ENCODE data around the gene GLT6D1. TPM values are rescaled to one million over a fixed set of nuclear protein-coding genes. Genes with fewer than 3 reads are reported as not detected.

The GLT6D1 gene
- total RNA-seq, 1 experiment from 2014 or later, result not detected

GRCh38 chr9:135608999-135609317 is 30.4 kb downstream of the GLT6D1 start:
- TF ChIP-seq, protein P1, sequence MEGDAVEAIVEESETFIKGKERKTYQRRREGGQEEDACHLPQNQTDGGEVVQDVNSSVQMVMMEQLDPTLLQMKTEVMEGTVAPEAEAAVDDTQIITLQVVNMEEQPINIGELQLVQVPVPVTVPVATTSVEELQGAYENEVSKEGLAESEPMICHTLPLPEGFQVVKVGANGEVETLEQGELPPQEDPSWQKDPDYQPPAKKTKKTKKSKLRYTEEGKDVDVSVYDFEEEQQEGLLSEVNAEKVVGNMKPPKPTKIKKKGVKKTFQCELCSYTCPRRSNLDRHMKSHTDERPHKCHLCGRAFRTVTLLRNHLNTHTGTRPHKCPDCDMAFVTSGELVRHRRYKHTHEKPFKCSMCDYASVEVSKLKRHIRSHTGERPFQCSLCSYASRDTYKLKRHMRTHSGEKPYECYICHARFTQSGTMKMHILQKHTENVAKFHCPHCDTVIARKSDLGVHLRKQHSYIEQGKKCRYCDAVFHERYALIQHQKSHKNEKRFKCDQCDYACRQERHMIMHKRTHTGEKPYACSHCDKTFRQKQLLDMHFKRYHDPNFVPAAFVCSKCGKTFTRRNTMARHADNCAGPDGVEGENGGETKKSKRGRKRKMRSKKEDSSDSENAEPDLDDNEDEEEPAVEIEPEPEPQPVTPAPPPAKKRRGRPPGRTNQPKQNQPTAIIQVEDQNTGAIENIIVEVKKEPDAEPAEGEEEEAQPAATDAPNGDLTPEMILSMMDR (IDR thresholded peaks at IDR 0.05; ENCODE audit: unreplicated experiment), result no peak
- CTCF ChIA-PET, result interaction anchor here (0.9 kb wide), 1 partner anchor 57 kb away, joined by 5 read pairs; no protein-coding TSS in a partner anchor
- DNase-seq, result no peak
- Mint-ChIP-seq H3K36me3 (ENCODE audit: insufficient read depth, unreplicated experiment) (no peaks in the 10 kb centered on the region), H3K4me3 (ENCODE audit: low read depth, unreplicated experiment) (no peak overlapping the region), H3K27ac (ENCODE audit: unreplicated experiment) (no peak overlapping the region), H3K27me3 (ENCODE audit: unreplicated experiment) (peaks cover 49% of the 10 kb centered on the region), H3K4me1 (ENCODE audit: low read depth, unreplicated experiment) (no peaks in the 10 kb centered on the region), H3K9me3 (ENCODE audit: low read depth, unreplicated experiment) (no peaks in the 10 kb centered on the region)
- intact Hi-C loops (cut with micrococcal nuclease; ENCODE audit: unreplicated experiment), result no loop called here
- no TSS peak for BruUV-seq (replicated peaks)

- peaks cover 44% of the 10 kb centered on the region for H3K27me3 Mint-ChIP-seq (ENCODE audit: unreplicated experiment)
- intact Hi-C loops (cut with micrococcal nuclease; ENCODE audit: unreplicated experiment), result no loop called here
- TF ChIP-seq, protein P1 (IDR thresholded peaks at IDR 0.05; ENCODE audit: unreplicated experiment), result no peak
- H3K4me1 Mint-ChIP-seq (ENCODE audit: low read depth, unreplicated experiment), result no peaks in the 10 kb centered on the region
- CTCF ChIA-PET, result no interaction called here
- no peak overlapping the region for H3K4me3 Mint-ChIP-seq (ENCODE audit: low read depth, unreplicated experiment)
- no peaks in the 10 kb centered on the region for H3K36me3 Mint-ChIP-seq (ENCODE audit: insufficient read depth, unreplicated experiment)
- no peak overlapping the region for H3K27ac Mint-ChIP-seq (ENCODE audit: unreplicated experiment)
- no peaks in the 10 kb centered on the region for H3K9me3 Mint-ChIP-seq (ENCODE audit: low read depth, unreplicated experiment)
- DNase-seq, result no peak
- no TSS peak for BruUV-seq (replicated peaks)
Observed at GRCh38 chr9:135608294-135608998, 30.9 kb downstream of the GLT6D1 start.

DNA sequence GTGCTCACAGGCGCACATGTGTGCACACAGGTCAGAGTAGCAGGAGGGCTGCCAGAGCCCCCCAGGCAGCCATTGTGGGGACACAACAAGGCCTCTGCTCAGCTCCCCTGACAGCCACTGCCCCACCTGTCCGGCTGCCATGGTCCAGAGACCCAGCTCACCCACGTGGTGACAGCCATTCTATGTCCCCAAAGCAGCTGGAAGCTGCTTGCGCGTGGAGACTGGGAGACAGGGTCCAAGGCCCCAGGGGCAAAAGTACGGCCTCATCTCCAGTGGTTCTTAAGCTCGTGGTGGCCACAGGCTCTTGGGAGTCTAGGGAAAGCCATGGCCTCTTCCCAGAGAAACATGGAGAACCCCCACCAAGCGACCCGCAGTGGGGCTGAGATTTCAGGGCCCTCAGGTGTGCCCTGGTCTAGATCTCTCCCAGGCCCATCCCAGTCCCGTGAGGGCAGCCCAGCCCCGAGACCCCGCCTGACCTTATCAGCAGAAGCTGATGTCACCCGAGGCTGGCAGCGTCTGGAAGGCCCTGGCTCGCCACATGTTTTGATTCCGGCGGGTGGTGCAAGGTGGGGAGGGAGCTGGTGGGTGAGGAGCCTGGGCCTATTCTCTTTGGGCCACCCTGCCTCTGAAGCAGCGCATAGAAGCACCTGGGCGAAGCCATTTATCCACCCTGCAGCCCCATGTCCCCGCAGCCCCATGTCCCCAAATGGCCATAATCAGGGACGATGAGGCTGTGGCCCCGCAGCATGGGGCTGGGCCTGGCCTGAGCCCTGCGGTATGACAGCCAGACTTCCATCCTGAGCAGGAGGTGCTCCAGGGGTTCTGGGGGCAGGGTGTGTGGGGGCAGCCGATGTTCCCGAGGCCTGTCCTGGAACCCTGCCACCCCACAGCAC is 31.7 kb downstream of the GLT6D1 start:
- BruUV-seq (replicated peaks), result no TSS peak
- H3K4me1 Mint-ChIP-seq (ENCODE audit: low read depth, unreplicated experiment), result no peaks in the 10 kb centered on the region
- intact Hi-C loops (cut with micrococcal nuclease; ENCODE audit: unreplicated experiment), result no loop called here
- TF ChIP-seq, protein P1 (IDR thresholded peaks at IDR 0.05; ENCODE audit: unreplicated experiment), result no peak
- H3K9me3 Mint-ChIP-seq (ENCODE audit: low read depth, unreplicated experiment), result no peaks in the 10 kb centered on the region
- CTCF ChIA-PET, result no interaction called here
- no peak for DNase-seq
- no peaks in the 10 kb centered on the region for H3K36me3 Mint-ChIP-seq (ENCODE audit: insufficient read depth, unreplicated experiment)
- no peak overlapping the region for H3K27ac Mint-ChIP-seq (ENCODE audit: unreplicated experiment)
- H3K4me3 Mint-ChIP-seq (ENCODE audit: low read depth, unreplicated experiment), result no peak overlapping the region
- H3K27me3 Mint-ChIP-seq (ENCODE audit: unreplicated experiment), result peaks cover 36% of the 10 kb centered on the region

- Mint-ChIP-seq H3K4me3 (ENCODE audit: low read depth, unreplicated experiment) (no peak overlapping the region), H3K27ac (ENCODE audit: unreplicated experiment) (no peak overlapping the region), H3K4me1 (ENCODE audit: low read depth, unreplicated experiment) (no peaks in the 10 kb centered on the region), H3K27me3 (ENCODE audit: unreplicated experiment) (peaks cover 28% of the 10 kb centered on the region), H3K36me3 (ENCODE audit: insufficient read depth, unreplicated experiment) (no peaks in the 10 kb centered on the region), H3K9me3 (ENCODE audit: low read depth, unreplicated experiment) (no peaks in the 10 kb centered on the region)
- no peak for DNase-seq
- intact Hi-C loops (cut with micrococcal nuclease; ENCODE audit: unreplicated experiment), result no loop called here
- BruUV-seq (replicated peaks), result no TSS peak
- TF ChIP-seq, protein P1 (IDR thresholded peaks at IDR 0.05; ENCODE audit: unreplicated experiment), result no peak
- CTCF ChIA-PET, result no interaction called here
Observed at GRCh38 chr9:135606885-135607259, 32.5 kb downstream of the GLT6D1 start.

All from Calu3 (cell line).